Measurements from ENCODE around the gene PHF21B. TPM values are rescaled to one million over a fixed set of nuclear protein-coding genes. Genes with fewer than 3 reads are reported as not detected.
"Not testable (repeated sequence)": the region's sequence is repeated elsewhere in the genome, so short reads cannot be mapped to it uniquely, and the experiment has no call there.

Gene PHF21B
- total and polyA plus RNA-seq, 8 donors: 0.24 to 1.4 (median 1.1) TPM; not detected in 1

- Histone ChIP-seq H3K27me3 (peaks cover 0 to 65% of the 10 kb centered on the region in 2 donors), H3K4me3 (no peak overlapping the region), H3K9me3 (no peaks in the 10 kb centered on the region), H3K4me1 (no peaks in the 10 kb centered on the region), H3K27ac (no peak overlapping the region), H3K36me3 (no peaks in the 10 kb centered on the region)
- intact Hi-C loops (cut with DNase I): no loop called here
- DNase-seq: no peak
- TF ChIP-seq CTCF (IDR thresholded peaks at IDR 0.05): no peak
- no peak for ATAC-seq
Measured at GRCh38 chr22:45053094-45053493, 43.3 kb upstream of the PHF21B start.

- not testable (repeated sequence) for ATAC-seq
- peaks cover 0 to 67% of the 10 kb centered on the region in 2 donors for H3K27me3 ChIP-seq
Measured at GRCh38 chr22:45052665-45053064, 42.9 kb upstream of the PHF21B start.

GRCh38 chr22:45051946-45052345, 42.1 kb upstream of the PHF21B start:
- no peaks in the 10 kb centered on the region for H3K36me3 ChIP-seq
- ATAC-seq (no peak), DNase-seq (no peak)
- no peaks in the 10 kb centered on the region for H3K4me1 ChIP-seq
- intact Hi-C loops (cut with DNase I): no loop called here
- peaks cover 0 to 74% of the 10 kb centered on the region in 2 donors for H3K27me3 ChIP-seq
- TF ChIP-seq CTCF (IDR thresholded peaks at IDR 0.05): no peak
- no peaks in the 10 kb centered on the region for H3K9me3 ChIP-seq
- no peak overlapping the region for H3K4me3 ChIP-seq
- no peak overlapping the region for H3K27ac ChIP-seq

More at GRCh38 chr22:45052665-45053064, 42.9 kb upstream of the PHF21B start:
- H3K9me3 ChIP-seq; intact Hi-C loops (cut with DNase I); H3K36me3 ChIP-seq; DNase-seq; H3K4me3 ChIP-seq; H3K4me1 ChIP-seq; H3K27ac ChIP-seq: not testable (repeated sequence)

- no peak overlapping the region for H3K27ac ChIP-seq
- no peak for ATAC-seq
- TF ChIP-seq CTCF (IDR thresholded peaks at IDR 0.05): no peak
- H3K36me3 ChIP-seq: no peaks in the 10 kb centered on the region
- peaks cover 0 to 76% of the 10 kb centered on the region in 2 donors for H3K27me3 ChIP-seq
- H3K4me3 ChIP-seq: no peak overlapping the region
- H3K4me1 ChIP-seq: no peaks in the 10 kb centered on the region
- intact Hi-C loops (cut with DNase I): no loop called here
- no peak for DNase-seq
- no peaks in the 10 kb centered on the region for H3K9me3 ChIP-seq
Measured at GRCh38 chr22:45051419-45051818, 41.6 kb upstream of the PHF21B start.

GRCh38 chr22:45047260-45047659, 37.5 kb upstream of the PHF21B start:
- Histone ChIP-seq H3K9me3 (no peaks in the 10 kb centered on the region), H3K4me3 (no peak overlapping the region), H3K27me3 (peaks cover 0 to 74% of the 10 kb centered on the region in 2 donors), H3K4me1 (no peaks in the 10 kb centered on the region), H3K36me3 (no peaks in the 10 kb centered on the region), H3K27ac (no peak overlapping the region)
- no peak for TF ChIP-seq CTCF (IDR thresholded peaks at IDR 0.05)
- DNase-seq: no peak
- intact Hi-C loops (cut with DNase I): no loop called here
- no peak for ATAC-seq

GRCh38 chr22:45045208-45045607, 35.4 kb upstream of the PHF21B start:
- intact Hi-C loops (cut with DNase I): no loop called here
- TF ChIP-seq CTCF (IDR thresholded peaks at IDR 0.05): no peak
- Histone ChIP-seq H3K27me3 (peaks cover 0 to 54% of the 10 kb centered on the region in 2 donors), H3K9me3 (no peaks in the 10 kb centered on the region), H3K4me3 (no peak overlapping the region), H3K4me1 (no peaks in the 10 kb centered on the region), H3K27ac (no peak overlapping the region), H3K36me3 (no peaks in the 10 kb centered on the region)
- no peak for DNase-seq
- no peak for ATAC-seq
